Endothelial cell (in vitro differentiated cells): Measurements from ENCODE around the gene RPL37. TPM values are rescaled to one million over a fixed set of nuclear protein-coding genes. Genes with fewer than 3 reads are reported as not detected.
"Not testable (repeated sequence)": the region's sequence is repeated elsewhere in the genome, so short reads cannot be mapped to it uniquely, and the experiment has no call there.

ENCODE experiments used
- DNase-seq: peaks from one replicate; pipeline ENCODE4 v3.0.0; 2021; ENCODE audit warnings: low spot score
- H3K27ac Mint-ChIP-seq: one replicate; pipeline ENCODE4 v1.8.0; 2021; ENCODE audit warnings: mixed read lengths, inconsistent platforms; ENCODE audit not compliant: unreplicated experiment
- H3K27me3 Mint-ChIP-seq: one replicate; pipeline ENCODE4 v1.8.0; 2021; ENCODE audit warnings: mild to moderate bottlenecking, moderate library complexity, mixed read lengths, inconsistent platforms; ENCODE audit not compliant: unreplicated experiment
- H3K36me3 Mint-ChIP-seq: one replicate; pipeline ENCODE4 v1.8.0; 2021; ENCODE audit warnings: mild to moderate bottlenecking, low read depth, mixed read lengths, inconsistent platforms; ENCODE audit not compliant: unreplicated experiment
- H3K4me1 Mint-ChIP-seq: one replicate; pipeline ENCODE4 v1.8.0; 2021; ENCODE audit warnings: mild to moderate bottlenecking, mixed read lengths, inconsistent platforms; ENCODE audit not compliant: unreplicated experiment
- H3K4me3 Mint-ChIP-seq: one replicate; pipeline ENCODE4 v1.8.0; 2021; ENCODE audit warnings: mild to moderate bottlenecking, mixed read lengths, inconsistent platforms; ENCODE audit not compliant: unreplicated experiment
- H3K9me3 Mint-ChIP-seq: one replicate; pipeline ENCODE4 v1.8.0; 2021; ENCODE audit warnings: mixed read lengths, inconsistent platforms; ENCODE audit not compliant: unreplicated experiment
- CTCF ChIP-seq: fragments of 200-600 bp; sonication (generic); IDR thresholded peaks from one replicate; pipeline ENCODE4 v1.5.0; 2021; ENCODE audit warnings: antibody characterized with exemption; ENCODE audit not compliant: unreplicated experiment
- total RNA-seq: library from RNA; stranded (reverse); fragmentation: NEBNext Ultra II Directional; extraction: Animal tissue kit (Norgen Biotek cat#: 25700); gene quantifications from one replicate; pipeline ENCODE4 v1.2.1, GENCODE V29; 2021; ENCODE audit not compliant: unreplicated experiment

RPL37 gene
- total RNA-seq, 1 donor from 2014 or later: 1,272 TPM

- Mint-ChIP-seq H3K4me1 (no peaks in the 10 kb centered on the region), H3K27ac (no peak overlapping the region), H3K27me3 (peaks cover 1% of the 10 kb centered on the region), H3K4me3 (no peak overlapping the region), H3K9me3 (peaks cover 5% of the 10 kb centered on the region), H3K36me3 (no peaks in the 10 kb centered on the region)
- no peak for TF ChIP-seq CTCF
- no peak for DNase-seq
Measured at GRCh38 chr5:40875958-40876357, 40.9 kb upstream of the RPL37 start.

- Mint-ChIP-seq H3K4me1 (no peaks in the 10 kb centered on the region), H3K4me3 (no peak overlapping the region), H3K27me3 (peaks cover 1% of the 10 kb centered on the region), H3K9me3 (peaks cover 5% of the 10 kb centered on the region), H3K27ac (no peak overlapping the region), H3K36me3 (no peaks in the 10 kb centered on the region)
- no peak for DNase-seq
- TF ChIP-seq CTCF: no peak
Measured at GRCh38 chr5:40873286-40873880, 38.4 kb upstream of the RPL37 start.

GRCh38 chr5:40872253-40872652, 37.2 kb upstream of the RPL37 start:
- not testable (repeated sequence) for H3K4me3 Mint-ChIP-seq, H3K27ac Mint-ChIP-seq, DNase-seq, H3K4me1 Mint-ChIP-seq, H3K9me3 Mint-ChIP-seq, H3K27me3 Mint-ChIP-seq, H3K36me3 Mint-ChIP-seq

GRCh38 chr5:40871177-40871576, 36.2 kb upstream of the RPL37 start:
- no peak for DNase-seq
- Mint-ChIP-seq H3K4me3 (no peak overlapping the region), H3K27me3 (peaks cover 1% of the 10 kb centered on the region), H3K36me3 (no peaks in the 10 kb centered on the region), H3K4me1 (no peaks in the 10 kb centered on the region), H3K9me3 (no peaks in the 10 kb centered on the region), H3K27ac (no peak overlapping the region)
- TF ChIP-seq CTCF: no peak

GRCh38 chr5:40869384-40869783, 34.4 kb upstream of the RPL37 start:
- no peak for TF ChIP-seq CTCF
- Mint-ChIP-seq H3K4me1 (no peaks in the 10 kb centered on the region), H3K27me3 (peaks cover 6% of the 10 kb centered on the region), H3K36me3 (peaks cover 8% of the 10 kb centered on the region), H3K4me3 (no peak overlapping the region), H3K9me3 (peaks cover 9% of the 10 kb centered on the region), H3K27ac (no peak overlapping the region)
- no peak for DNase-seq

- no peak for DNase-seq
- Mint-ChIP-seq H3K27ac (no peak overlapping the region), H3K27me3 (peaks cover 6% of the 10 kb centered on the region), H3K36me3 (peaks cover 11% of the 10 kb centered on the region), H3K9me3 (peaks cover 9% of the 10 kb centered on the region), H3K4me1 (no peaks in the 10 kb centered on the region), H3K4me3 (no peak overlapping the region)
- TF ChIP-seq CTCF: no peak
Measured at GRCh38 chr5:40866844-40867243, 31.8 kb upstream of the RPL37 start.

GRCh38 chr5:40865004-40865403, 30.0 kb upstream of the RPL37 start:
- peak overlapping the region; percentile 33 for H3K4me3 Mint-ChIP-seq
- H3K36me3 Mint-ChIP-seq: peaks cover 14% of the 10 kb centered on the region
- not testable (repeated sequence) for H3K9me3 Mint-ChIP-seq, H3K27ac Mint-ChIP-seq, H3K27me3 Mint-ChIP-seq, H3K4me1 Mint-ChIP-seq, DNase-seq
